Measurements from ENCODE around the gene SMPD2. TPM values are rescaled to one million over a fixed set of nuclear protein-coding genes. Genes with fewer than 3 reads are reported as not detected.

SMPD2 gene
- total RNA-seq, 2 donors from 2014 or later: 5.5 TPM

DNA sequence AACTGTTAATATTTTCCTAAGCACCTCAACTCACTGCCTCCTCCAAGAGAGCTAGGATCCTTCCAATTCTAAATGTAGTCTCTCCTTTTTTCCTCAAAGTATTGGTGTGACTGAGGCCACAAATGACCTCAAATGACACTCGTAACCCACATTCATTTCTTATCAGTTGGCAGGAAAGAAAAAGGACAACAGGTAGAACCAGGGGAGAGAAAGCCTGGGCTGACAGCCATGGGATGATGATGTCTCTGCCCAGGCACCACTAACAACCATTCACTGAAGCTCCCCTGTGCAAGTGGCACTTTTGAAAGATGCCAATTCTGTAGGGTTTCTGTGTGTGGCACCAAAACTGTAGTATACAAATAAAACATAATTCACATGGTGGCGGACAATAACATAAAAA is 35.1 kb downstream of the SMPD2 start:
- Histone ChIP-seq H3K9me3 (no peaks in the 10 kb centered on the region), H3K36me3 (peaks cover 62% of the 10 kb centered on the region), H3K4me3 (no peak overlapping the region), H3K27ac (no peak overlapping the region), H3K4me1 (peaks cover 0 to 22% of the 10 kb centered on the region in 2 donors), H3K27me3 (no peaks in the 10 kb centered on the region)
- DNase-seq (ENCODE audit: low spot score): no peak
- TF ChIP-seq, protein P1, sequence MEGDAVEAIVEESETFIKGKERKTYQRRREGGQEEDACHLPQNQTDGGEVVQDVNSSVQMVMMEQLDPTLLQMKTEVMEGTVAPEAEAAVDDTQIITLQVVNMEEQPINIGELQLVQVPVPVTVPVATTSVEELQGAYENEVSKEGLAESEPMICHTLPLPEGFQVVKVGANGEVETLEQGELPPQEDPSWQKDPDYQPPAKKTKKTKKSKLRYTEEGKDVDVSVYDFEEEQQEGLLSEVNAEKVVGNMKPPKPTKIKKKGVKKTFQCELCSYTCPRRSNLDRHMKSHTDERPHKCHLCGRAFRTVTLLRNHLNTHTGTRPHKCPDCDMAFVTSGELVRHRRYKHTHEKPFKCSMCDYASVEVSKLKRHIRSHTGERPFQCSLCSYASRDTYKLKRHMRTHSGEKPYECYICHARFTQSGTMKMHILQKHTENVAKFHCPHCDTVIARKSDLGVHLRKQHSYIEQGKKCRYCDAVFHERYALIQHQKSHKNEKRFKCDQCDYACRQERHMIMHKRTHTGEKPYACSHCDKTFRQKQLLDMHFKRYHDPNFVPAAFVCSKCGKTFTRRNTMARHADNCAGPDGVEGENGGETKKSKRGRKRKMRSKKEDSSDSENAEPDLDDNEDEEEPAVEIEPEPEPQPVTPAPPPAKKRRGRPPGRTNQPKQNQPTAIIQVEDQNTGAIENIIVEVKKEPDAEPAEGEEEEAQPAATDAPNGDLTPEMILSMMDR (IDR thresholded peaks at IDR 0.05): no peak

GRCh38 chr6:109477184-109477583 is 36.7 kb downstream of the SMPD2 start:
- peaks cover 51% of the 10 kb centered on the region for H3K36me3 ChIP-seq
- no peaks in the 10 kb centered on the region for H3K27me3 ChIP-seq
- TF ChIP-seq, protein P1 (IDR thresholded peaks at IDR 0.05): no peak
- no peak overlapping the region for H3K27ac ChIP-seq
- no peak overlapping the region for H3K4me3 ChIP-seq
- H3K9me3 ChIP-seq: no peaks in the 10 kb centered on the region
- no peak for DNase-seq (ENCODE audit: low spot score)
- peaks cover 0 to 38% of the 10 kb centered on the region in 2 donors for H3K4me1 ChIP-seq

DNA sequence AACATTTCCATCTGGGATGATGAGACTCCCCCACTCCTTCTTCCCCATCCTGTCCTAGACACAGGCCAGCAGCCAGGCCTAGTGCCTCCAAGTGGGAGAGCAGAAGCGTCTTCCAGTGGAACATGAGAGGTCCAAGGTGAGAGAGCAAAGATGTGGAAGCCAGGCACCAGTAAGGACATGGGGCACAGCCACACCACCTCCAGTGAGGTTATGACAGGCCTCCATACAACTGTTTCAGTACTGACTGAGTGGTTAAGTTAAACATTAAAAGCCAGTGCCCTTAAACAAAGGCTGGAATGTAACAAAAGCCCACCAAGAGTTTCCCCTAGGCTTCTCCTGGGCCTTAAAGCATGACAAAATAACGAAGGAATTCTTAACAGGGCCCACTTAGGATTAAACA is 37.2 kb downstream of the SMPD2 start:
- Histone ChIP-seq H3K27me3 (no peaks in the 10 kb centered on the region), H3K9me3 (no peaks in the 10 kb centered on the region), H3K36me3 (peaks cover 46% of the 10 kb centered on the region), H3K27ac (no peak overlapping the region), H3K4me3 (no peak overlapping the region), H3K4me1 (peaks cover 0 to 41% of the 10 kb centered on the region in 2 donors)
- TF ChIP-seq, protein P1 (IDR thresholded peaks at IDR 0.05): no peak
- DNase-seq (ENCODE audit: low spot score): no peak

- Histone ChIP-seq H3K4me3 (no peak overlapping the region), H3K36me3 (peaks cover 41% of the 10 kb centered on the region), H3K27me3 (no peaks in the 10 kb centered on the region), H3K4me1 (peaks cover 0 to 41% of the 10 kb centered on the region in 2 donors), H3K27ac (no peak overlapping the region), H3K9me3 (no peaks in the 10 kb centered on the region)
- no peak for DNase-seq (ENCODE audit: low spot score)
- TF ChIP-seq, protein P1 (IDR thresholded peaks at IDR 0.05): no peak
Observed at GRCh38 chr6:109478222-109478805, 37.8 kb downstream of the SMPD2 start.

GRCh38 chr6:109478841-109479624 is 38.5 kb downstream of the SMPD2 start:
- H3K36me3 ChIP-seq: peaks cover 35% of the 10 kb centered on the region
- TF ChIP-seq, protein P1 (IDR thresholded peaks at IDR 0.05): no peak
- H3K4me1 ChIP-seq: peaks cover 0 to 46% of the 10 kb centered on the region in 2 donors
- no peak overlapping the region for H3K4me3 ChIP-seq
- no peak for DNase-seq (ENCODE audit: low spot score)
- H3K9me3 ChIP-seq: no peaks in the 10 kb centered on the region
- H3K27ac ChIP-seq: no peak overlapping the region
- H3K27me3 ChIP-seq: no peaks in the 10 kb centered on the region

All from right atrium auricular region (tissue), 2 donors.